Choroid plexus epithelial cell (primary cell): ENCODE results near the gene EMC9.

Experiments used
- DNase-seq: peaks from one replicate; pipeline ENCODE4 v3.0.0-alpha.2; 2010; ENCODE audit warnings: low read depth
- H3K4me3 ChIP-seq: 2 replicates; pipeline ENCODE4 v1.5.1; 2011; ENCODE audit warnings: low read depth, mild to moderate bottlenecking, control low read depth, low read length, moderate library complexity
- TF ChIP-seq, protein P1 (sequence below): conservative IDR thresholded peaks from 2 replicates; pipeline ENCODE4 v1.5.1; 2011; ENCODE audit warnings: low read depth, mild to moderate bottlenecking, control low read depth, inconsistent platforms, low read length, moderate library complexity

EMC9 gene

DNA sequence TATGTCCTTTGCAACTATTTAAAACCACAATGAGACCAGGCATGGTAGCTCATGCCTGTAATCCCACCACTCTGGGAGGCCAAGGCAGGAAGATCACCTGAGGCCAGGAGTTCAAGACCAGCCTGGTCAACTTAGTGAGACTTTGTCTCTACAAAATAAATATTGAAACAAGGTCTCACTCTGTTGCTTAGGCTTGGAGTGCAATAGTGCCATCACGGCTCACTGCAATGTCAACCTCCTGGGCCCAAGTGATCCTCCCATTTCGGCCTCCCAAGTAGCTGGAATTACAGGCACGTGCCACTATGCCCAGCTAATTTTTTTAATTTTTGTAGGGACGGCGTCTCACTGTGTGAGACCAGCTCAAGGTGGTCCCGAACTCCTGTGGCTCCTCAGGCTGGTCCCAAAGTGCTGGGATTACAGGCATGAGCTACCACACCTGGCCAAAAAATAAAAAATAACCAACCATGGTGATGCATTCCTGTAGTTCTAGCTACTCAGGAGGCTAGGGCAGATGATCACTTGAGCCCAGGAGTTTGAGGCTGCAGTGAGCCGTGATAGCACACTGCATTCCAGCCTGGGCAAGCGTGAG is 11.9 kb downstream of the EMC9 start:
- DNase-seq, result no peak
- TF ChIP-seq, protein P1, sequence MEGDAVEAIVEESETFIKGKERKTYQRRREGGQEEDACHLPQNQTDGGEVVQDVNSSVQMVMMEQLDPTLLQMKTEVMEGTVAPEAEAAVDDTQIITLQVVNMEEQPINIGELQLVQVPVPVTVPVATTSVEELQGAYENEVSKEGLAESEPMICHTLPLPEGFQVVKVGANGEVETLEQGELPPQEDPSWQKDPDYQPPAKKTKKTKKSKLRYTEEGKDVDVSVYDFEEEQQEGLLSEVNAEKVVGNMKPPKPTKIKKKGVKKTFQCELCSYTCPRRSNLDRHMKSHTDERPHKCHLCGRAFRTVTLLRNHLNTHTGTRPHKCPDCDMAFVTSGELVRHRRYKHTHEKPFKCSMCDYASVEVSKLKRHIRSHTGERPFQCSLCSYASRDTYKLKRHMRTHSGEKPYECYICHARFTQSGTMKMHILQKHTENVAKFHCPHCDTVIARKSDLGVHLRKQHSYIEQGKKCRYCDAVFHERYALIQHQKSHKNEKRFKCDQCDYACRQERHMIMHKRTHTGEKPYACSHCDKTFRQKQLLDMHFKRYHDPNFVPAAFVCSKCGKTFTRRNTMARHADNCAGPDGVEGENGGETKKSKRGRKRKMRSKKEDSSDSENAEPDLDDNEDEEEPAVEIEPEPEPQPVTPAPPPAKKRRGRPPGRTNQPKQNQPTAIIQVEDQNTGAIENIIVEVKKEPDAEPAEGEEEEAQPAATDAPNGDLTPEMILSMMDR, result no peak
- H3K4me3 ChIP-seq, result no peak overlapping the region

GRCh38 chr14:24127673-24128072 is 13.7 kb downstream of the EMC9 start:
- DNase-seq, result no peak
- no peak overlapping the region for H3K4me3 ChIP-seq
- TF ChIP-seq, protein P1, result no peak

- no peak overlapping the region for H3K4me3 ChIP-seq
- no peak for DNase-seq
- TF ChIP-seq, protein P1, result no peak
Observed at GRCh38 chr14:24126939-24127338, 14.5 kb downstream of the EMC9 start.

DNA sequence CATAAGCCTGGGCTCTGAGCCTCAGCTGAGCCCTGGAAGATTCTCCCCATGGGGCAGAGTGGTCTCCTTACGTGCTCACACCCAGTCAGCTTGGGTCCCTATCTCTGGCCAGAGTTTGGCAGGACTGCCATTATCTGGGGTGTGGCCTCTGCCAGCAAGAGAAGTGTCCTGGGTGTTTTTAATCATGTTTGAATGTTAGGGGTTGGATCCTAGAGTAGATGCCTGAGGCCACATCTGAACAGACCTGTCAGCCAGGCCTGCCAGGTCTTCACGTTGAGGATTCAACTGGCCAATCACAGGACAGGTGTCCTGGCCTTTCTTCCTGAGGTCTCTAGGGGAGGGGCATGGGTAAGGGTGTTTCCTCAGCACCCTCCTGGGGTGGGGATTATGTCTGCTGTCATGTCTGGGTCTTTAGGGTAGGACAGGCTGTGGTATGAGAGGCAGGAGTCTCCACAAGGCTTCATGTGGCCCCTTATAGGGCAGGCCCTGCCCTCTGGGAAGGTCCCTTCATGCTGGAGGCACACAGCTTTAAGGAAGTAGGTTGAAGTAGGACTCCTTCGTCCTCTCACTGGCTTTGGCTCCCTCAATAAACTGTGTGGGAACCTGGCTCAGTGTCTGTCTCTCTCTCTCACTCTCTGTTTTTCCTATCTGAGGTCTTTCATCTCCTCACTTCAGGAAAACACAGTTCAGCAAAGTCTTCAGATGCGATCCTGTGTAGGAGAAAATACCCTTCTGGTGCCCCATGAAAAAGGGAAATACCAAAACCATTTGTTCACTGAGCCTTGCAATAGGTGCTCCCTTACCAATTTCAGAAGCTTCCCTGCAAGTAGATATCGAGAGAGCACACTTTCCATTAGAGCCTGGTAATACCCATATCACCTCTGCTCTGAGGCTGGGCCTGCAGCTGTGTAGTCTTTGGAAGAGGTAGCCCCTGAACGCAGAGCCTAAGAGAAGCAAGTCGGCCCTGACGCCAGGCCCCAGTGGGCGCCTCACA is 17.7 kb downstream of the EMC9 start:
- TF ChIP-seq, protein P1, result no peak
- no peak for DNase-seq

DNA sequence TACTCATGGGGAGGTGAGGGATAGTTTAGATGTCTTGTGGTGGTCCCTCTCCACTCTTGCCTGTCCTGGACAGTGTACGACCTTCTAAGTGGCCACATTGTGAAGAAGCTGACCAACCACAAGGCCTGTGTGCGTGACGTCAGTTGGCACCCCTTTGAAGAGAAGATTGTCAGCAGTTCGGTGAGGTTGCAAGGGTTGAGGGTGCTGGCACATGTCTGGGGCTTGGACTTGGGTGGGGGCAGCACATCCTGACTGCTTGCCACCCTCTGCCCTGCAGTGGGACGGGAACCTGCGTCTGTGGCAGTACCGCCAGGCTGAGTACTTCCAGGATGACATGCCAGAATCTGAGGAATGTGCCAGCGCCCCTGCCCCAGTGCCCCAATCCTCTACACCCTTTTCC is 18.5 kb downstream of the EMC9 start:
- no peak for DNase-seq
- H3K4me3 ChIP-seq, result no peak overlapping the region
- TF ChIP-seq, protein P1, result no peak

More for the DNA sequence above, 17.7 kb downstream of the EMC9 start:
- no peak overlapping the region for H3K4me3 ChIP-seq

DNA sequence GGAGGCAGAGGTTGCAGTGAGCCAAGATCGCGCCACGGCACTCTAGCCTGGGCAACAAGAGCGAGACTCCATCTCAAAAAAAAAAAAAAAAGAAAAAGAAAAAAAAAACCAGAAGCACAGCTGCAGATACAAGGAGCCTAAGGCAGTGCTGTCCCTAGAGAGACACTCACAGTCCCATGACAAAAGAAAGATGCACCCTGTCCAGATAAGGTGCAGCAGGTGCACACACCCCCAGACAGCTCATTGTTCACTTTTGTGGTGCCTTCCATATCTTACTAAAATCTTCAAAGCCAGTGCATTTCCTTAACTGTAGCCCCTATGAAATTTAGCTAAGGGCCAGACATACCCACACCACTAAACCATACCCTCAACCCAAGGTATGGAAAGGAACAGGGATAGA is 19.0 kb downstream of the EMC9 start:
- DNase-seq, result no peak
- H3K4me3 ChIP-seq, result no peak overlapping the region
- TF ChIP-seq, protein P1, result no peak
